ENCODE data around the gene ATRN. TPM values are rescaled to one million over a fixed set of nuclear protein-coding genes. Genes with fewer than 3 reads are reported as not detected.

The ATRN gene
- polyA plus RNA-seq, 1 donor (not counting 4 experiments of a cell fraction or from before 2014, with no cell fraction given), result 49.9 TPM

DNA sequence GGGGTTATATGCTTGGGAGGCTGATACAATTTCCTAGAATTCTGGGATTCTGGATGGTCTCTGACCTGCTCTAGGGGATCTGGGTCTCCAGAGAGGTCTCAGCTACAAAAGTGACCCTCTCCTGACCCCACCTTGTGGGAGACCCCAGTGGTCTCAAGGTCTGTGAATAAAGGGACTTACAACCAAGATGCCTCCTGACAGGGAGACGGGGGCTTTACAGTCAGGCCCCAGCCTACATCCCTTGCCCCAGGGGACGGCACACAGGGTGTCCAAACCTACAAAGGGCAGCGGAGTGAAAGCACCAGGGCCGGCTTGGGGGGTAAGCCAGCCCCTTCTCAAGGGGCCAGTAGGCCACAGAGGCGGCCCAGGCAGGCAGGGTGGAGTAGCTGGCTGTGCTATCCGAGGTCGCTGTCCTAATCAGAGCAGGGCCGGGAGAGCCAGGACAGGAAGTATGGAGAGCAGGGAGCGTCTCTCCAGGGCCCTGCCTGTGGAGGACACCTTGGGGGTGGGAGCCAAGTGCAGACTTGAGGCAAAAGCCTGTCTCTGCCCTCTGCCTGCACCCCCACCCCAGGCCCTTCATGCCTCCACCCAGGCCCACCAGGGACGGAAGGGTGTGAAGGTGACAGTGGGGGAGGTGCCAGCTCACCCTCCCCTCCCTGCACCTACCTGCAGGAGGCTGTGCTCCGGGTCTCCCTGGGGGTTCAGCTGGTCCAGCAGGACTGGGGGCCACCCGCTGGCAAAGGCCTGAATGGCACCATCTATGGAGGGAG lies 188.9 kb downstream of the ATRN start:
- no peak overlapping the region for H3K4me2 ChIP-seq (ENCODE audit: control insufficient read depth, extremely low read depth, insufficient read depth, low read depth, low read length)
- H3K9ac ChIP-seq (ENCODE audit: control insufficient read depth, extremely low read depth, insufficient read depth, low read length), result no peak overlapping the region
- dilution Hi-C loops (cut with MboI; ENCODE audit: extremely low pct_ligation_motif_present, low sequenced_read_pairs), result no loop called here
- FAIRE-seq (no peak), DNase-seq (ENCODE audit: low read depth, low spot score) (no peak)
- H3K79me2 ChIP-seq (ENCODE audit: control insufficient read depth, insufficient read depth, low read length), result no peaks in the 10 kb centered on the region
- H3K27ac ChIP-seq (ENCODE audit: control insufficient read depth, insufficient read depth, low read length), result no peak overlapping the region
- H3K9me1 ChIP-seq (ENCODE audit: control insufficient read depth, extremely low read depth, insufficient read depth, low read length), result no peaks in the 10 kb centered on the region
- H3K4me3 ChIP-seq (ENCODE audit: control insufficient read depth in 2 of 3, extremely low read depth in 1 of 3, insufficient read depth in 2 of 3, low read depth in 1 of 3, low read length in 3 of 3), result no peak overlapping the region
- H3K4me1 ChIP-seq (ENCODE audit: control insufficient read depth, extremely low read depth, insufficient read depth, low read length), result no peaks in the 10 kb centered on the region
- H2AFZ ChIP-seq (ENCODE audit: control insufficient read depth, low read length), result no peak overlapping the region
- no peak for TF ChIP-seq EZH2 (IDR thresholded peaks at IDR 0.05; ENCODE audit: low read length)
- TF ChIP-seq CTCF (optimal IDR thresholded peaks at IDR 0.05 in 1 of 3, IDR thresholded peaks at IDR 0.05 in 1 of 3, conservative IDR thresholded peaks at IDR 0.05 in 1 of 3; ENCODE audit: extremely low read depth in 1 of 3, insufficient read depth in 2 of 3, low read length in 3 of 3), result no peak
- no peaks in the 10 kb centered on the region for H3K9me3 ChIP-seq (ENCODE audit: control insufficient read depth, low read depth, low read length)
- peaks cover 65% of the 10 kb centered on the region for H3K27me3 ChIP-seq (ENCODE audit: control insufficient read depth, extremely low read depth, insufficient read depth, low read length)
- no peaks in the 10 kb centered on the region for H3K36me3 ChIP-seq (ENCODE audit: control insufficient read depth in 2 of 2, extremely low read depth in 1 of 2, insufficient read depth in 2 of 2, low read length in 2 of 2)
- no peaks in the 10 kb centered on the region for H4K20me1 ChIP-seq (ENCODE audit: control insufficient read depth, extremely low read depth, insufficient read depth, low read length)

DNA sequence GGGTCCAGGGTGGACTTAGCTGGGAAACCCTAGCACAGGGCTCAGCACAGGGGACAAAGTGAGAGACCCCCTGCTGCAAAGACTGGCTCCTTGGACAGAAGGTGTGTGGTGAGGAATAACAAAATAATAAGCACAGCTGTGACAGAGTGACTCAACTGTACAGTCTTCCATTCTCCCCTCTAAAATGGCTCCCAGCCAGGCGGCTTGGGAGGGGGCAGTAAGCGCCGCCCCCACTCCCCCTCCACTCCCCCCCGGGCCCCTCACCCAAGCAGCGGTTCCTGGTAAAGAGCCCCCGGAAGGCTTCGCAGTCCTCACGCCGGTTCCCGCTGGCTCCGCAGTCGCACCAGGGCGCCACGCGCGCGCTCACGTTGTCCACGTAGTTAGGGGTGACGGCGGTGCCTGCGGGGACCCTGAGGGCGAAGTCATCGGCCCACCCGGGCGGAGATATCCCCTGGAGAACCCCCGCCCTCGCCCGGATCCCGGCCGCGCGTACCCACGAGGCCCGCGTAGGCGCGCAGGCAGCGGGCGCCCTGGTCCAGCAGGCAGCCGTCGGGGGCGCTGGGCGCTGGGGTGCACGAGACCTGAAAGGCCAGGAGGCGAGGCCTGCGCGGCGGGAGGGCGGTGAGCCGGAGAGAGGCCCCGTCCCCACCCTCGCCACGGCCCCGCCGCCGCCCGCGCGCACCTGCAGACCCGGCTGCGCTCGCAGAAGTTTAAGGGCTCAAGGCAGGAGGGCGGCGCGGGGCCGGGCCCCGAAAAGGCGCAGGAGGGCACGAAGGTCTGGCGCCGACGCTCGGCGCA lies 189.6 kb downstream of the ATRN start:
- dilution Hi-C loops (cut with MboI; ENCODE audit: extremely low pct_ligation_motif_present, low sequenced_read_pairs), result no loop called here
- no peak for FAIRE-seq
- peaks cover 65% of the 10 kb centered on the region for H3K27me3 ChIP-seq (ENCODE audit: control insufficient read depth, extremely low read depth, insufficient read depth, low read length)

More for the DNA sequence above, 189.6 kb downstream of the ATRN start:
- H2AFZ ChIP-seq (ENCODE audit: control insufficient read depth, low read length), result no peak overlapping the region
- no peaks in the 10 kb centered on the region for H3K36me3 ChIP-seq (ENCODE audit: control insufficient read depth in 2 of 2, extremely low read depth in 1 of 2, insufficient read depth in 2 of 2, low read length in 2 of 2)
- H3K9ac ChIP-seq (ENCODE audit: control insufficient read depth, extremely low read depth, insufficient read depth, low read length), result no peak overlapping the region
- H3K9me3 ChIP-seq (ENCODE audit: control insufficient read depth, low read depth, low read length), result no peaks in the 10 kb centered on the region
- H3K4me1 ChIP-seq (ENCODE audit: control insufficient read depth, extremely low read depth, insufficient read depth, low read length), result no peaks in the 10 kb centered on the region
- no peak overlapping the region for H3K27ac ChIP-seq (ENCODE audit: control insufficient read depth, insufficient read depth, low read length)
- no peaks in the 10 kb centered on the region for H4K20me1 ChIP-seq (ENCODE audit: control insufficient read depth, extremely low read depth, insufficient read depth, low read length)
- no peak overlapping the region for H3K4me2 ChIP-seq (ENCODE audit: control insufficient read depth, extremely low read depth, insufficient read depth, low read depth, low read length)
- H3K79me2 ChIP-seq (ENCODE audit: control insufficient read depth, insufficient read depth, low read length), result no peaks in the 10 kb centered on the region
- no peak for TF ChIP-seq EZH2 (IDR thresholded peaks at IDR 0.05; ENCODE audit: low read length)
- no peak for TF ChIP-seq CTCF (optimal IDR thresholded peaks at IDR 0.05 in 1 of 3, IDR thresholded peaks at IDR 0.05 in 1 of 3, conservative IDR thresholded peaks at IDR 0.05 in 1 of 3; ENCODE audit: extremely low read depth in 1 of 3, insufficient read depth in 2 of 3, low read length in 3 of 3)
- no peak overlapping the region for H3K4me3 ChIP-seq (ENCODE audit: control insufficient read depth in 2 of 3, extremely low read depth in 1 of 3, insufficient read depth in 2 of 3, low read depth in 1 of 3, low read length in 3 of 3)
- no peak for DNase-seq (ENCODE audit: low read depth, low spot score)
- no peaks in the 10 kb centered on the region for H3K9me1 ChIP-seq (ENCODE audit: control insufficient read depth, extremely low read depth, insufficient read depth, low read length)

Measured in keratinocyte (primary cell).